HCT116 (cell line): ENCODE results near the gene PPP1R1C. TPM values are rescaled to one million over a fixed set of nuclear protein-coding genes. Genes with fewer than 3 reads are reported as not detected.

Experiments
- ATAC-seq: fragments of 200-7000 bp; cut with Tn5 transposase; 2 replicates; pipeline ENCODE4 v1.9.1; 2020; ENCODE audit warnings: mild to moderate bottlenecking, moderate library complexity
- BruUV-seq: library from RNA; stranded (reverse); fragments of 400-500 nt; replicated peaks from 2 replicates; lab custom pipeline; 2021; lab: Mats Ljungman, UMichigan
- CTCF ChIA-PET: fragments of 300-600 bp; sonication (Branson Sonifier 250); formaldehyde crosslinking; loops from one replicate; lab custom pipeline; 2021; ENCODE audit warnings: antibody characterized with exemption; lab: Charles Lee
- POLR2A ChIA-PET: fragments of 300-600, 350-600 bp; sonication (Branson Sonifier 250); formaldehyde crosslinking; loops from one replicate; lab custom pipeline; 2021; ENCODE audit warnings: antibody characterized with exemption; lab: Charles Lee
- RAD21 ChIA-PET, 2 experiments: fragments of 300-600 bp; sonication (Branson Sonifier 250); formaldehyde crosslinking; loops; one replicate each; lab custom pipeline; 2023; ENCODE audit warnings: low total read pairs in 2 of 2; ENCODE audit not compliant: uncharacterized antibody in 2 of 2, unreplicated experiment in 2 of 2, low non-redundant PET in 1 of 2; lab: Charles Lee
- DNase-seq: peaks from one replicate; pipeline ENCODE4 v3.0.0-alpha.2; 2010; ENCODE audit warnings: low read depth, low spot score
- H2AFZ ChIP-seq: fragments of 200-600 bp; shearing (Covaris generic), sonication (generic); 2 replicates; pipeline ENCODE4 v1.6.1; 2017; ENCODE audit warnings: low read depth, mixed run types, mixed read lengths, antibody characterized with exemption, low read length; ENCODE audit not compliant: poor library complexity, severe bottlenecking
- H3K27ac ChIP-seq: 2 replicates; pipeline ENCODE4 v1.5.1; 2012; ENCODE audit warnings: low read depth, low read length
- H3K27me3 ChIP-seq: fragments of 200-600 bp; sonication (generic); 2 replicates; pipeline ENCODE4 v1.6.1; 2016; ENCODE audit warnings: mixed run types, low read length, mixed read lengths; ENCODE audit not compliant: insufficient read depth
- H3K36me3 ChIP-seq, 2 experiments: fragments of 200-500 bp in 1 of 2; fragments of 200-600 bp in 1 of 2; sonication (Bioruptor generic) in 1 of 2; sonication (generic) in 1 of 2; 2 replicates each; pipeline versions ENCODE4 v1.5.1 to v1.6.1; 2014 to 2016; ENCODE audit warnings: low read length in 2 of 2, inconsistent platforms in 1 of 2, mixed read lengths in 1 of 2, mixed run types in 1 of 2; ENCODE audit not compliant: insufficient read depth in 2 of 2, control insufficient read depth in 1 of 2
- H3K4me1 ChIP-seq, 2 experiments: fragments of 200-600 bp in 1 of 2; sonication (generic) in 1 of 2; 2 replicates each; pipeline versions ENCODE4 v1.5.1 to v1.6.1; 2012 to 2017; ENCODE audit warnings: low read length in 2 of 2, inconsistent platforms in 1 of 2, mild to moderate bottlenecking in 1 of 2, mixed read lengths in 1 of 2, mixed run types in 1 of 2, moderate library complexity in 1 of 2; ENCODE audit not compliant: insufficient read depth in 2 of 2, control insufficient read depth in 1 of 2
- H3K4me2 ChIP-seq: fragments of 200-600 bp; sonication (generic); 2 replicates; pipeline ENCODE4 v1.6.1; 2017; ENCODE audit warnings: mixed run types, low read length, mixed read lengths
- H3K4me3 ChIP-seq, 2 experiments: fragments of 200-600 bp in 1 of 2; sonication (generic) in 1 of 2; replicated peaks in 1 of 2; 2 replicates each; pipeline ENCODE4 v1.5.1; 2011 to 2016; ENCODE audit warnings: low read length in 2 of 2, control low read depth in 1 of 2, low read depth in 1 of 2, mild to moderate bottlenecking in 1 of 2, mixed read lengths in 1 of 2, mixed run types in 1 of 2
- H3K79me2 ChIP-seq: fragments of 200-600 bp; sonication (generic); 2 replicates; pipeline ENCODE4 v1.6.1; 2017; ENCODE audit warnings: mild to moderate bottlenecking, mixed run types, low read length, moderate library complexity, mixed read lengths; ENCODE audit not compliant: insufficient read depth
- H3K9ac ChIP-seq: fragments of 200-600 bp; sonication (generic); 2 replicates; pipeline ENCODE4 v1.6.1; 2016; ENCODE audit warnings: low read length, mixed read lengths
- H3K9me2 ChIP-seq: fragments of 200-600 bp; sonication (generic), shearing (Covaris generic); 2 replicates; pipeline ENCODE4 v1.6.1; 2017; ENCODE audit warnings: mixed run types, mild to moderate bottlenecking, moderate library complexity; ENCODE audit not compliant: insufficient read depth
- H3K9me3 ChIP-seq, 2 experiments: fragments of 200-500 bp in 1 of 2; fragments of 200-600 bp in 1 of 2; sonication (Bioruptor generic) in 1 of 2; sonication (generic) in 1 of 2; 2 replicates each; pipeline ENCODE4 v1.6.1; 2014 to 2017; ENCODE audit warnings: low read length in 2 of 2, mixed read lengths in 2 of 2, inconsistent platforms in 1 of 2, low read depth in 1 of 2, mild to moderate bottlenecking in 1 of 2, mixed run types in 1 of 2, moderate library complexity in 1 of 2; ENCODE audit not compliant: control insufficient read depth in 1 of 2, insufficient read depth in 1 of 2
- H4K20me1 ChIP-seq: fragments of 200-600 bp; sonication (generic), shearing (Covaris generic); 2 replicates; pipeline ENCODE4 v1.6.1; 2017; ENCODE audit warnings: mixed run types, mild to moderate bottlenecking, moderate library complexity; ENCODE audit not compliant: insufficient read depth
- ATF3 ChIP-seq: IDR thresholded peaks from 2 replicates; pipeline ENCODE4 v1.6.1; 2012
- CEBPB ChIP-seq: IDR thresholded peaks from 2 replicates; pipeline ENCODE4 v1.6.1; 2012; ENCODE audit warnings: low read depth
- CTCF ChIP-seq, 3 experiments: fragments of 200-600 bp in 1 of 3; sonication (generic) in 1 of 3; IDR thresholded peaks in 2 of 3; conservative IDR thresholded peaks in 1 of 3; 2 replicates each; pipeline ENCODE4 v1.5.1; 2012 to 2017; ENCODE audit warnings: low read depth in 2 of 3, low read length in 2 of 3, antibody characterized with exemption in 1 of 3, borderline replicate concordance in 1 of 3, control low read depth in 1 of 3, mild to moderate bottlenecking in 1 of 3, mixed read lengths in 1 of 3, mixed run types in 1 of 3, moderate library complexity in 1 of 3; ENCODE audit not compliant: insufficient read depth in 1 of 3
- EGR1 ChIP-seq: IDR thresholded peaks from 2 replicates; pipeline ENCODE4 v1.6.1; 2012; ENCODE audit warnings: low read depth
- JUND ChIP-seq: IDR thresholded peaks from 2 replicates; pipeline ENCODE4 v1.6.1; 2012
- RAD21 ChIP-seq: IDR thresholded peaks from 2 replicates; pipeline ENCODE4 v1.6.1; 2012; ENCODE audit warnings: low read depth, mild to moderate bottlenecking
- REST ChIP-seq: IDR thresholded peaks from 2 replicates; pipeline ENCODE4 v1.6.1; 2012; ENCODE audit warnings: low read depth
- SP1 ChIP-seq: IDR thresholded peaks from 2 replicates; pipeline ENCODE4 v1.6.1; 2012; ENCODE audit warnings: low read depth
- TCF7L2 ChIP-seq: IDR thresholded peaks from 2 replicates; pipeline ENCODE4 v1.7.0; 2011; ENCODE audit warnings: borderline replicate concordance, inconsistent platforms; ENCODE audit not compliant: insufficient read depth, insufficient read length; ENCODE audit errors: extremely low read depth
- ZBTB33 ChIP-seq: IDR thresholded peaks from 2 replicates; pipeline ENCODE4 v1.6.1; 2011; ENCODE audit warnings: mild to moderate bottlenecking, low read length, moderate library complexity; ENCODE audit not compliant: insufficient replicate concordance; ENCODE audit errors: extremely low read depth
- ZFX ChIP-seq: fragments of 450-650 bp; IDR thresholded peaks from 2 replicates; pipeline ENCODE4 v1.6.1; 2017
- ZNF274 ChIP-seq: fragments of 200-500 bp; sonication (Bioruptor generic); IDR thresholded peaks from 2 replicates; pipeline ENCODE4 v1.6.1; 2014; ENCODE audit warnings: mild to moderate bottlenecking, low read depth, low read length, inconsistent platforms
- intact Hi-C: fragments of 100-400 bp; cut with micrococcal nuclease; formaldehyde crosslinking; loops from 2 replicates; pipeline ENCODE4 v1.10.0; 2022
- total RNA-seq: library from RNA; stranded (reverse); gene quantifications from one replicate; pipeline ENCODE4 v1.2.1, GENCODE V29; 2021; ENCODE audit not compliant: unreplicated experiment

PPP1R1C gene
- total RNA-seq, 1 experiment from 2014 or later, result 17.8 TPM

- DNase-seq (no peak), ATAC-seq (no peak)
- Histone ChIP-seq H4K20me1 (no peaks in the 10 kb centered on the region), H3K4me2 (no peak overlapping the region), H3K9ac (no peak overlapping the region), H3K27me3 (no peaks in the 10 kb centered on the region), H3K4me1 (peaks cover 0 to 8% of the 10 kb centered on the region in 2 experiments; a peak in 1 of 4 replicates), H3K36me3 (no peaks in the 10 kb centered on the region; a peak in 1 of 4 replicates), H3K9me2 (no peaks in the 10 kb centered on the region), H2AFZ (no peak overlapping the region), H3K79me2 (no peaks in the 10 kb centered on the region), H3K4me3 (no peak overlapping the region), H3K9me3 (no peaks in the 10 kb centered on the region), H3K27ac (no peak overlapping the region)
- POLR2A ChIA-PET, result no interaction called here
- intact Hi-C loops, result no loop called here
- CTCF ChIA-PET, result no interaction called here
- RAD21 ChIA-PET, result no interaction called here
- no TSS peak for BruUV-seq
- TF ChIP-seq ZNF274 (no peak), TCF7L2 (no peak), CTCF (IDR thresholded peaks at IDR 0.05 in 2 of 3, conservative IDR thresholded peaks at IDR 0.05 in 1 of 3; ENCODE audit: borderline replicate concordance in 1 of 3, insufficient read depth in 1 of 3, low read depth in 2 of 3, low read length in 2 of 3) (no peak), REST (no peak), JUND (no peak), SP1 (no peak), CEBPB (no peak), ATF3 (no peak), EGR1 (no peak), ZFX (no peak), ZBTB33 (no peak), RAD21 (no peak)
Observed at GRCh38 chr2:181984060-181984459, 1.6 kb upstream of the PPP1R1C start.
